ENCODE data around the gene LRP3. TPM values are rescaled to one million over a fixed set of nuclear protein-coding genes. Genes with fewer than 3 reads are reported as not detected.

Gene LRP3
- total RNA-seq, 1 experiment from 2014 or later: 32.0 TPM

DNA sequence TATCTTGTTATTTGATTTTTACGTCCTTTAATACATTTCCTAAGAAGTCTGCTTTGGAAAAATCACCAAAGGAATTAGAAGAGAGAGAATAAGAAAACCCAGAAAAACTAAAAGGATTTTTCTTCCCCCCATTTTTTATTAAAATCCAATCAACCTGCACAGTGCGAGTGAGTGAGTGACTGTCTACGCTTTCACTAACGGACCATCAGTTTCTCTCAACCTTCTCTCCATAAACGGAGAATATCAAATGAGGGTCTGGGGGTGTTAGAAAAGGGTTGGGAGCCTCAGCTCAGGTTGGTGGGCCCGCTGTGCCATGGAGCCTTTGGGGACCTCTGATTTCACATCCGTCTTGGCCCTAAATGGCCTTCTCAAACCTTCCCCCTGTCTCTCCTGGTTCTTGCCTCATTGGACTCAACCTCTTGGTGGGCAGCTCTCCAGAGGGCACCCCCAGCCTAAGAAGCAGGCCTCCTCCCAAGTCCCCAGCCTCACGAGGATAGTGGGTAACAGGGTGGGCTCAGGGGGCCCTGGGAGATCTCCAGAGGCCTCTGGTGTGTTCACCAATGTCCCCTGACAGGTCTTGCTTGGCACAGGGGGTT lies 763 bp upstream of the LRP3 start:
- 0 out of 2 replicates have a peak, but pooled peaks cover 3% of the 10 kb centered on the region for H3K27me3 ChIP-seq
- peak overlapping the region; percentile 36; the same call in 1 of the 2 replicates for H3K4me3 ChIP-seq
- no peak for DNase-seq
- H3K9me3 ChIP-seq (replicated peaks): no peaks in the 10 kb centered on the region
- peaks cover 4% of the 10 kb centered on the region; the same call in 1 of the 2 replicates for H3K36me3 ChIP-seq
- no peak overlapping the region for H3K27ac ChIP-seq
- peaks cover 6% of the 10 kb centered on the region; the same call in 1 of the 2 replicates for H3K4me1 ChIP-seq

- Histone ChIP-seq H3K4me1 (peaks cover 6% of the 10 kb centered on the region; the same call in 1 of the 2 replicates), H3K27ac (no peak overlapping the region), H3K9me3 (replicated peaks) (no peaks in the 10 kb centered on the region), H3K27me3 (0 out of 2 replicates have a peak, but pooled peaks cover 2% of the 10 kb centered on the region), H3K4me3 (peak overlapping the region; percentile 76), H3K36me3 (peaks cover 4% of the 10 kb centered on the region; the same call in 1 of the 2 replicates)
- DNase-seq: no peak
Observed at GRCh38 chr19:33194532-33194885, 379 bp downstream of the LRP3 start.

DNA sequence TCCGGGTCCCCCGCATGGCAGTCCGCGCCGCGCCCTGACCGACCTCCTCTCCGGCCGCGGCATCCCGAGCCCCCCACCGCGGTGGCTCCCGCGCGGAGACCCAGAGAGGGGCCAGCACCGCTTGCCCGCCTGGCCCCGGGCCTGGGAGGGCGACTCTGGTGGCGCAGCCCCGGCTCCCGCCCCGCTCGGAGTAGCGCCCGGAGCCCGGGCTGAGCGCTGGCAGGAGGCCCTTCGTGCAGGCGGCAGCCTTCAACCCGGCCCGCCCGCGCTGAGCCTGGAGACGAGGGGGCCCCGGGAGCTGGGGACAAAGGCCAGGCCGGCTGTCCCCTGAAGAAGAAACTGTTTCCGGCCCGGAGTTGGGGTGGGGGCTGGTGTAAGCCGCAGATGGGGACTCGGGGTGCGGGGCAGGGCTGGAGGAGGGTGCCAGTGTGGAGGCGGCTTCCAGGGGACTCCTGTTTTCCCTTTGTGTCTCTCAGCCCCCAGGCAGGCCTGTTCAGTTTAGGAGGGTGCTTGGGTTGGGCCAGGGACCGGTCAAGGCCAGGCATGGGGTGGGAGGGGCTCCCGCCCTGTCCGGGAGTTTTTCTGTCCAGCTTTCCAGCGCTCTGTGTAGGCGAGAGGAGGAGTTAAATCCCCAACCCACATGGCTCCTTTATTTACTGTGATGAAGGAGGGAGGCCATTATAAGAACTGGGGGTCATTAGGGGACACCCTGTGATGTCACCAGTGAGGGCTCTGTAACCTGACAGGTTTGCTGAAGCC lies 935 bp downstream of the LRP3 start:
- H3K27me3 ChIP-seq: no peaks in the 10 kb centered on the region
- peaks cover 6% of the 10 kb centered on the region; the same call in 1 of the 2 replicates for H3K4me1 ChIP-seq
- peaks cover 4% of the 10 kb centered on the region; the same call in 1 of the 2 replicates for H3K36me3 ChIP-seq
- peak; percentile 62 for DNase-seq
- peak overlapping the region; percentile 27; the same call in 1 of the 2 replicates for H3K27ac ChIP-seq
- H3K9me3 ChIP-seq (replicated peaks): no peaks in the 10 kb centered on the region
- peak overlapping the region; percentile 76 for H3K4me3 ChIP-seq

DNA sequence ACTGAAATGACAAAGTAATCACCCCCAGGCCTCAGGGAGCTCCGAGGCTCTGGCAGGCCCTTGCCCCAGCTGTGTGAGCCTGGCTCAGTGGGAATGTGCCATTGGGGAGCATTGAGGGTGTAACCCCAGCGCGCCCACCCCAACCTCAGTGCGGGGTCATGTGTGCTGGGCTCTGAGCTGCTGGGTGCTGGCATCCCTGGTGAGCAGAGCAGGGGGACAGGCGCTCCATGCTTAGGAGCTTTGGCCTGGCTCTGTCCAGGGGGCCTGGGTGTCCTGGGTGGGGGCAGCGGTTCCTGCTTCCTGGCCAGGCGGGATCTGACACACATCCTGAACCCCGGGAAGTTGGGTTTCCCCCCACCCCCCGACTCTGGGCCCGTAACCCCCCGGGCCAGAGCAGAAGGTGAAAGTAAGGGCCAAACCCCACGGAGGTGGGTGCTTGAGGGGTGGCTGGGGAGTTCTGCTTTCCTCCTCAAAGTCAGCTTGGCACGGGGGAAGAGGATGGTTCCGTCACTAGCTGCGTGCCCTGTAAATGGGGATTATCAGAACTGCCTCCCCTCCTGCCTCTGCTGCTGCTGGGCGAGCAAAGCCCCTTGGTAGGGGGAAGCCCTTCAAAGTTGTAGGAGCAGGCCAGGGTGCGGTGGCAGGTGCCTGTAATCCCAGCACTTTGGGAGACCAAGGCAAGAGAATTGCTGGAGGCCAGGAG lies 1.7 kb downstream of the LRP3 start:
- peaks cover 6% of the 10 kb centered on the region; the same call in 1 of the 2 replicates for H3K4me1 ChIP-seq
- H3K9me3 ChIP-seq (replicated peaks): no peaks in the 10 kb centered on the region
- no peak overlapping the region; the same call in 1 of the 2 replicates for H3K27ac ChIP-seq
- peaks cover 4% of the 10 kb centered on the region; the same call in 1 of the 2 replicates for H3K36me3 ChIP-seq
- DNase-seq: no peak
- peak overlapping the region; percentile 76 for H3K4me3 ChIP-seq
- no peaks in the 10 kb centered on the region for H3K27me3 ChIP-seq

GRCh38 chr19:33196446-33197193 lies 2.5 kb downstream of the LRP3 start:
- no peak for DNase-seq
- Histone ChIP-seq H3K4me1 (peaks cover 6% of the 10 kb centered on the region; the same call in 1 of the 2 replicates), H3K36me3 (peaks cover 4% of the 10 kb centered on the region; the same call in 1 of the 2 replicates), H3K4me3 (no peak overlapping the region), H3K9me3 (replicated peaks) (no peaks in the 10 kb centered on the region), H3K27me3 (no peaks in the 10 kb centered on the region), H3K27ac (no peak overlapping the region)

- DNase-seq: no peak
Observed at GRCh38 chr19:33197591-33198000, 3.5 kb downstream of the LRP3 start.

GRCh38 chr19:33198169-33198568 lies 4.0 kb downstream of the LRP3 start:
- Histone ChIP-seq H3K4me1 (peaks cover 6% of the 10 kb centered on the region; the same call in 1 of the 2 replicates), H3K27me3 (no peaks in the 10 kb centered on the region), H3K27ac (no peak overlapping the region), H3K36me3 (peaks cover 10% of the 10 kb centered on the region), H3K4me3 (no peak overlapping the region), H3K9me3 (replicated peaks) (no peaks in the 10 kb centered on the region)
- no peak for DNase-seq

More at GRCh38 chr19:33197591-33198000, 3.5 kb downstream of the LRP3 start:
- no peak overlapping the region for H3K4me3 ChIP-seq
- H3K27ac ChIP-seq: no peak overlapping the region
- H3K4me1 ChIP-seq: peaks cover 6% of the 10 kb centered on the region; the same call in 1 of the 2 replicates
- H3K36me3 ChIP-seq: peaks cover 5% of the 10 kb centered on the region; the same call in 1 of the 2 replicates
- H3K9me3 ChIP-seq (replicated peaks): no peaks in the 10 kb centered on the region
- H3K27me3 ChIP-seq: no peaks in the 10 kb centered on the region

GRCh38 chr19:33199441-33200265 lies 5.5 kb downstream of the LRP3 start:
- H3K9me3 ChIP-seq (replicated peaks): no peaks in the 10 kb centered on the region
- DNase-seq: no peak
- no peak overlapping the region for H3K27ac ChIP-seq
- H3K4me3 ChIP-seq: no peak overlapping the region
- H3K36me3 ChIP-seq: peaks cover 14% of the 10 kb centered on the region
- peaks cover 2% of the 10 kb centered on the region; the same call in 1 of the 2 replicates for H3K4me1 ChIP-seq
- H3K27me3 ChIP-seq: no peaks in the 10 kb centered on the region

DNA sequence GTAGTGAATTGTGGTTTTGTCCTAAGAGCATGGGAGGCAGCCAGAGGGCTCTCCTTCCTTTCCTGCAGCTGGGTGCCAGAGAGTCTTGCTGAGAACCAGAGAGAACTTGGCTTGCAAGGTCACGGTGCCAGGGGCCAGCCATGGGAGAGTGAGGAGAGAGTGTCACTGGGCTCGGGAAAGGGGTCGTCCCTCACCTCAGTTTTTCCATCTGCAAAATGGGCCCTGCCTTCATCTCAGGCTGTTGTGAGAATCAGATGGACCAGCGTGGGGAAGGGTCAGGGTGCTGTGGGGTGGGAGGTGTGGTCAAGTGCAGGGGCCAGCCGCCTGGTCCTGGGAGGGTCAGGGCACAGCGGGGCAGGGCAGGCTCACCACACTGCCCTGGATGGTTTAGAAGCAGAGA lies 7.3 kb downstream of the LRP3 start:
- no peak overlapping the region for H3K27ac ChIP-seq
- no peaks in the 10 kb centered on the region for H3K27me3 ChIP-seq
- H3K4me3 ChIP-seq: no peak overlapping the region
- no peaks in the 10 kb centered on the region for H3K4me1 ChIP-seq
- no peak for DNase-seq
- no peaks in the 10 kb centered on the region for H3K9me3 ChIP-seq (replicated peaks)
- peaks cover 25% of the 10 kb centered on the region for H3K36me3 ChIP-seq

DNA sequence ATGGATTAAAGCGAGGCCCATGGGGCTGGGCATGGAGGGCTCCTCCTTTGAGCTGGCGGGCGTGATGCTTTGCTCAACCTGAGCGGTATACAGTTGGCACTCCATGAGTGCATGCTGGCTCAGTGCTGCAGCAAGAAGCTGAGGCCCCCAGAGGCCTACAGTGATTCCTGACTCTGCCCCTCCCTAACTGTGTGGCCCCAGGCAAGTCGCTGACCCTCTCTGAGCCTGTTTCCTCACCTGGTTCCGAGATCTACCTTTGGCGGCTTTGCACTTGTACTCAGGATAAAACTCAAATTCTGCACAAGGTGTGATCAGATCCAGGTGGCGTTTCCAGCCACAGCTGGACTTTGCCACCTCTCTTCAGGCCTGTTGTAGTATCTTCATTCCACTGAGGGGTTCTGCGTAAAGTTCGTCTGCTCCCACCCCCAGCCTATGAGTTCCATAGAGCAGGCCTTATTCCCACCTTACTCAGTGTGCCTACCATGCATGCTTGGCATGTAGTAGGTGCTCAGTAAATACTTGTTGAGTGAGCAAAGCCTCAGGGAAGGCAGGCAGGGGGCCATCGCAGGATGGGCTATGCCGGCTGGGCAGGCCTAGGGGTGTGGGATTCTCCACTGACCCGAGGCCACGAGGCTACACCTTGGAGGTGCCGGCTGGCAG lies 7.9 kb downstream of the LRP3 start:
- no peaks in the 10 kb centered on the region for H3K27me3 ChIP-seq
- H3K27ac ChIP-seq: no peak overlapping the region
- DNase-seq: no peak
- no peaks in the 10 kb centered on the region for H3K4me1 ChIP-seq
- no peak overlapping the region for H3K4me3 ChIP-seq
- H3K36me3 ChIP-seq: peaks cover 22% of the 10 kb centered on the region
- no peaks in the 10 kb centered on the region for H3K9me3 ChIP-seq (replicated peaks)

DNA sequence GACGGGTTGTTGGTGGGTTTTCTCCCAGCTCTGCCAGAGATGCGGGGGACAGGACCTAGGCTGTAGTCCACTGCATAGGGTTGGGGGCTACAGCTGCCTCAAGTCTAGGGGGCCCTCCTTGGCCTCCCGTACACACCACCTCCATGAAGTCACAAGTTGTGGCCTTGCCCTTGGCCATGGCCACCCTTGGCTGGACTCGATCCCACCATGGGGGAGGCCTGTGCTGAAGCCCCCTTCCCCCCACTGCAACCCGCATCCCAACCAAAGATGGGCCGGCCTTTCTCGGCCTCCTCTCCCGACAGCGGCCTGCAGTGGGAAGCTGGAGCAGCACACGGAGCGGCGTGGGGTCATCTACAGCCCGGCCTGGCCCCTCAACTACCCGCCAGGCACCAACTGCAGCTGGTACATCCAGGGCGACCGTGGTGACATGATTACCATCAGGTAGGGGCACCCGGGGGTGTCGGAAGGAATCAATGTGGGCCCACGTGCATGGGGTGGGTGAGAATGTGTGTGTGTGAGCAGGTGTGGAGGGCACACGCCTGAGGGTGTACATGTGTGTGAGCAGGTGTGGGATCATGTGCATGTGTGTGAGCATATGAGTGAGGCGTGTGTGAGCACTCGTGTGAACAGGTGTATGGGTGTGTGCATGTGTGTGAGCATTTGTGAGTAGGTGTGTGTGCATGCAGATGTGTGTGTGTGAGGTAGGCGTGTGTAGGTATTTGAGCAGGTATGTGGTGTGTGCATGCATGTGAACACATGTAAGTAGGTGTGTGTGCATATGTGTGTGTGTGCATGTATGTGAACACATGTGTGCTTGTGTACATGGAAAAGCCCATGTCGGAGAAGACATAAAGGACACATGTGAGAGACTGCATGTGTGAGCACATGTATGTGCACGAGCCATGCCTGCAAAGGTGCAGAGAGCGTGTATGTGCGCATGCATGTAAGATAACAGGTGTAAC lies 8.7 kb downstream of the LRP3 start:
- H3K36me3 ChIP-seq: peaks cover 22% of the 10 kb centered on the region
- no peak overlapping the region for H3K4me3 ChIP-seq
- DNase-seq: no peak
- H3K27ac ChIP-seq: no peak overlapping the region
- no peaks in the 10 kb centered on the region for H3K4me1 ChIP-seq
- H3K27me3 ChIP-seq: no peaks in the 10 kb centered on the region
- no peaks in the 10 kb centered on the region for H3K9me3 ChIP-seq (replicated peaks)

DNA sequence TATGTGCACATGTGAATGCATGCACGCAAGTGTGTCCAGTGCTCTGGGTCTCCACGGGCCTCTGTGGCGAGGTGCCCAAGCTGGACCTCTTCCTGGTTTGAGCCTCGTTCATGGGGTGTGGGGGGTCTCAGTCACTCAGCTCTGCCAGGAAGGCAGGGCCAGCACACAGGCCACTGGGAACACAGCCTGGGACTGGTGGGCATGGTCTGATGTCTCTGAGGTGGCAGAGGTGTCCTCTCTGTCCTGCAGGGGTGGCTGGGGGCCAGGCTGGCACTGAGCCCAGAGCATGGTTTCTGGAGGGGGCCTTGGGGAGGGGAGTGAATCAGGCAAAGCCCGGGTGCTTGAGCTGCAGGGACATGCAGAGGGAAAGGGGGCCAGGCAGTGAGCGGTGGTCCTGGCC lies 9.4 kb downstream of the LRP3 start:
- Histone ChIP-seq H3K27ac (no peak overlapping the region), H3K4me1 (no peaks in the 10 kb centered on the region), H3K36me3 (peaks cover 24% of the 10 kb centered on the region), H3K4me3 (no peak overlapping the region), H3K27me3 (no peaks in the 10 kb centered on the region), H3K9me3 (replicated peaks) (no peaks in the 10 kb centered on the region)
- no peak for DNase-seq
